Midbrain (tissue), 1 donor: ENCODE data around the gene KREMEN1.
A peak's percentile ranks its signal among the peaks of the same experiment; 100 is the strongest.

Experiments
- DNase-seq: peaks from one replicate; lab custom pipeline; 2025; lab: John Stamatoyannopoulos, UW

Gene KREMEN1

GRCh38 chr22:29048822-29049654 is 23.8 kb upstream of the KREMEN1 start:
- DNase-seq, result no peak

DNA sequence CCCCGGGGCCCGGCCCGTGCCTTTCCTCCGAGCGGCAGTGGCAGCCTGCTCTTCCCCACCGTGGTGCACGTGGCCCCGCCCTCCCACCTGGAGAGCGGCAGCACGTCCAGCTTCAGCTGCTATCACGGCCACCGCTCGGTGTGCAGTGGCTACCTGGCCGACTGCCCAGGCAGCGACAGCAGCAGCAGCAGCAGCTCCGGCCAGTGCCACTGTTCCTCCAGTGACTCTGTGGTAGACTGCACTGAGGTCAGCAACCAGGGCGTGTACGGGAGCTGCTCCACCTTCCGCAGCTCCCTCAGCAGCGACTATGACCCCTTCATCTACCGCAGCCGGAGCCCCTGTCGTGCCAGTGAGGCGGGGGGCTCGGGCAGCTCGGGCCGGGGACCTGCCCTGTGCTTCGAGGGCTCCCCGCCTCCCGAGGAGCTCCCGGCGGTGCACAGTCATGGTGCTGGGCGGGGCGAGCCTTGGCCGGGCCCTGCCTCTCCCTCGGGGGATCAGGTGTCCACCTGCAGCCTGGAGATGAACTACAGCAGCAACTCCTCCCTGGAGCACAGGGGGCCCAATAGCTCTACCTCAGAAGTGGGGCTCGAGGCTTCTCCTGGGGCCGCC is 23.1 kb upstream of the KREMEN1 start:
- no peak for DNase-seq

DNA sequence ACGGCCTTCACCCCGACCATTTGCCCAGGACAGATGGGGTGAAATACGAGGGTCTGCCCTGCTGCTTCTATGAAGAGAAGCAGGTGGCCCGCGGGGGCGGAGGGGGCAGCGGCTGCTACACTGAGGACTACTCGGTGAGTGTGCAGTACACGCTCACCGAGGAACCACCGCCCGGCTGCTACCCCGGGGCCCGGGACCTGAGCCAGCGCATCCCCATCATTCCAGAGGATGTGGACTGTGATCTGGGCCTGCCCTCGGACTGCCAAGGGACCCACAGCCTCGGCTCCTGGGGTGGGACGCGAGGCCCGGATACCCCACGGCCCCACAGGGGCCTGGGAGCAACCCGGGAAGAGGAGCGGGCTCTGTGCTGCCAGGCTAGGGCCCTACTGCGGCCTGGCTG is 22.4 kb upstream of the KREMEN1 start:
- DNase-seq, result no peak

GRCh38 chr22:29053048-29053702 is 19.7 kb upstream of the KREMEN1 start:
- DNase-seq, result no peak

DNA sequence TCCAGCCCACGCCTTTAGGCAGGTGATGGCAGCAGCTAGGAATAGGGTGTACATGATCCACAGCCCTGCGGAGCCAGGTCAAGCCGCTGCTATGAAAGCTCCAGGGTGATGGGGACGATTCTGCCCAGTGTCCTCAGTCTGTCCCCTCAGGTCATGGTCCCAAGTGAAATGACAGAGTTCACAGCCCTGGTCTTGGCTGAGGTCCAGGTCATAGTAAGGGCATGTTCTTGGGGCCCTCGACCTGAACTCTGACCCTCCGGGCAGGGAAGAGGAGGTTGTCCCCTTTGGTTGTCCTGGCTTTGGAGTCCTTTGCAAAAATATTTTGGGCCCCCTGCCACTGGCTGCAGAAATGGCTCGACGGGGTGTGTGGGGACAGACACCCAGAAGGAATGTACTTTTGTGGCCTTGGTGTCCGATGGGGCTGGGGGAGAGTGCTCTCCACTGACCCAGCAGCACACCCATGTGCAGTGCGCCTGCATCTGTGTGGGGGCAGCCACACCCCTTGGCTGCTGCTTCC is 18.5 kb upstream of the KREMEN1 start:
- DNase-seq, result no peak

DNA sequence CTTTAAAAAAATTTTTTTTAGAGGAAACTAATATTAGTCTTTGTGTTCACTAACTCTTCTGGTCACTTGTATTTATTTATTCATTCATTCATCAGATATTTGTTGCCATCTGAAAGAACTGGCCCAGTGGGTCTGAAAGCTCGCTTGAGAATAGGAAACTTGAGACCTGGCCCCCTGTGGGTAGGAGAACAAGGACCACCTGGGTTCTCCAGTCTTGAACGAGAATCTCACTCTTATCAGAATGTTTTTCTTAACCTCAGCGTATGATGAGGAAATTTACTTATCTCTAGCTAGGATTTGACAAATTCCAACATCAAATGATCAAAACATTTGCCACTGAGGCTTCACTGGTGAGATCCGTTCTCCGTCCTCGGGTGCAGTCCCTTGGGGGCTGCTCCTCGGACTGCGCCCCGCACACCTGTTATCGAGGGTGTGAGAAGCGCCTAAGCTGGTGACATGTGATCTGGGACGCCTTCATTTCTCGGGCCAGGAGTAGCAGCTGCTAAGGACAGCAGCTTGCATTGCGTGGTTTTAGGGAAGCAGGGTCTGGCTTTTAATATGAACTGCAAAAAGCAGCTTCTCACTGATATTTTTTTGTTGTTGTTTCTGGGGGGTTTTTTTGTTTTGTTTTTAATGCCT is 17.5 kb upstream of the KREMEN1 start:
- no peak for DNase-seq

- DNase-seq, result no peak
Measured at GRCh38 chr22:29056472-29056871, 16.4 kb upstream of the KREMEN1 start.

GRCh38 chr22:29060251-29060869 is 12.5 kb upstream of the KREMEN1 start:
- DNase-seq, result no peak

DNA sequence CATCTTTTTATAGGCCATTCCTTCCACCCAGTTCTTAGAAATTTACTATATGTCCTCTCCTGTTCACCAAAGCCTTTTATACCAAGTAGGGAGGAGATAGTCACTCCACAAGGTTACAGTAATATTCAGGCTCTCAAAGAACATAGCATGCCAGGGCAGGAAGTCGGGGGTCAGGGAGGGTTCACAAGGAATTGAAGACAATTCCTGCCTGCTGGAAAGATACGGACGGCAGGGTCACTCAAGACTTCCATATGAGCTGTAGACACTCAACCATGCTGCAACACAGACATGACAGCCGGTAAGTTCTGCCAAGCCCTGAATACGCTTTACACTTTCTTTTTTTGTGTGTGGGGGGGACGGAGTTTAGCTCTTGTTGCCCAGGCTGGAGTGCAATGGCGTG is 11.9 kb upstream of the KREMEN1 start:
- DNase-seq, result no peak

- DNase-seq, result no peak
Measured at GRCh38 chr22:29061773-29062172, 11.1 kb upstream of the KREMEN1 start, which contains the start of gene C22orf31. Gene C22orf31 (minus strand): TSS chr22:29061831. CDS start chr22:29061792, 39 bp downstream.

- no peak for DNase-seq
Measured at GRCh38 chr22:29062286-29062821, 10.5 kb upstream of the KREMEN1 start.

DNA sequence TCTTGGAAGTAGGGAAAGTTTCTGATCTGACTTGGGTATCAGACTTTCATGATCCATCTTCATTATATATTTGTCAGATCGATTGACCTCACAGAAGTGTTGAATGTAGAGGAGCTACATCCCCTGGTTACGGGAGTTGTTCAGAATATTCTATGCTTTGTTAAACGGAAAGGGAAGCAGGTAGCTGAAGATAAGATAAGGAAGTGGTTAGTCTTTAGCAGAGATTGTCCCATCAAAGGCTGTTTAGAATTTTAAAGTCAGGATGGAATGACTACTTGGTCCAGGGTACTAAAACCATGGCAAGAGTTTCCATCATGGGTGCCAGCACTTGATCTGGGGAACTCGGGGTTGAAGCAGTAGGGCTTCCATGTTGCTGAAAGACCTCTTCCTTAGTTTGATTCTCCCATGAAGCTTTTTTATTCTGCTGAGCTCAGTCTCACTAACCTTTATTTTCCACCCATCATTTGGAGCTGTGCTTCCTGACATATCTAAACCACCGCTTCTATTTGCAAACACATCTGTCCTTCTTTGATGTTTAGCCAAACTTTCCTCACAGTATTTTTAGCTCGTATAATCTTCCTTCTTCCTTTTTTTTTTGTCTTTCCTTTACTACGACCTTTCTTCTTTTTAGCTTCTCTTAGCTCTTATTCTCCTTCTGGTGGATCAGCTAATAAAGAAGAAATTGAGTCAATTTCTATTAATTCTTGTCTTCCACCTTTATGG is 7.2 kb upstream of the KREMEN1 start:
- DNase-seq, result no peak

DNA sequence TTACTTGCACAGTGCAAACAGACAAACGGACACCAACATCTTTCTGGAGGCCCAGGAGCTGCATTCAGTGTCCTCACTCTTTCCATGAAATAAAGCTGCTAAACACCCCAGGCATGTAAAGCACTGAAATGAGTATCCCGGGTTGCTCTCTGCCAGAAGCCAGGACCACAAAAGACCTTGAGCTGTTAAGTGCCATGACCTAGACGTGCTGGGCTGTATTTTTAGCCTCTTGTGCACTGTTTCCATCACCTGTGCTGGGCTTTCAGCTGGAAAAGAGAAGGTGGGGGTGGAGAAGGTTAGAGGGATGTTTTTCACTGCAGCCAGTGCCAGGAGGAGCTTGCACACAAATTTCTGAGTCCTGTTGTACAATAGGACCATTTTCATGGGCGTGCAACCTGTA is 3.4 kb upstream of the KREMEN1 start:
- no peak for DNase-seq

DNA sequence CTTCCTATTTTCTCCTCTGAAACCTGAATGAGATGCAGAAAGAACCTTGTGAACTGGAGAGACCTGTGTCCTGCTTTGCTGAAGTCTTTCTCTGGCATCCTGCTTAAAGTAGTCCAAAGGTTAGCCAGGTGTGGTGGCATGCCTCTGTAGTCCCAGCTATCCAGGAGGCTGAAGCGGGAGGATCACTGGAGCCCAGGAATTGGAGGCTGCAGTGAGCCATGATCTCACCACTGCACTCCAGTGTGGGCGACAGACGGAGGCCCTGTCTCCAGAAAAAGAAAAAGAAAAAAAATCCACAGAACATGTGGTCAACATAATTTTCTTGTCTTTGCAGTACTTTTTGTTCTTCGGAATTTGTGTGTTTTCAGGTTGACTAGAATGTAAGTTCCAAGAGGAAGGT is 2.3 kb upstream of the KREMEN1 start:
- DNase-seq, result no peak

DNA sequence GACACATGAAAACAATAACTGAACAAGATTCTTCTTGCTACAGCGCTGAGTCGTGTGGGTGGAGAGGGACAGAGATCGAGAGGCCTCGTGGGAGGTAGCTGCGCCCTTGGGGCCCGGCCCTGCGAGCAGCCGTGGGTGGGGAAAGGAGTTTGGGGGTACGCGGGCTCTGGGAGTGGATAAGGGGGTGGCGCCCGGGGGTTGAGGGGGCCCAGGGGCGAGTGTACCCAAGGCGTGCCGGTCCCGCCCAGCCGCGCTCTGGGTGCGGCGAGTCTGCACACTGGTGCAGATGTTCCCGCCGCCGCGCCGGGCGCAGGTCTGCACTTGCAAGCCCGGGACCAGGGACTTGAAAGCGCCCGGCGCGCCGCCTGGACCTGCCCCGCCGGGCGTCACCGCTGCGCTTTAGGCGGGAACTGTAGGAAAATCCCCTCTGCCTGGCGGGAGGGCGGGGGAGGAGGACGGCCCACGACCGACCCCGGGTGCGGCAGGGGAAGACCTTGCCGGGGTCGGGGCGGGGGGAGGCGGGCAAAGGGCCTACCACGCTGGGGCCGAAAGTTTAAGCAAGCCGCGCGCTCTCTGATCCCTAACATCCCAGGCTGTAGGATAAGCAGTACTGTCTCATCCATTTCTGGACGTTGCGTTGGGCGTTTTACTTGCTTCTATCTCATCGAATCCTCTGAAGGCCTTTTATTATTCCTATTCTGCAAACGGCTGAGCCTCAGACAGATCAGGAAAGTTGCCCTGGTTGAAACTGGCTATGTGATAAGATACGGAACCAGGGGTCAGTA is 1.4 kb upstream of the KREMEN1 start:
- DNase-seq, result no peak

DNA sequence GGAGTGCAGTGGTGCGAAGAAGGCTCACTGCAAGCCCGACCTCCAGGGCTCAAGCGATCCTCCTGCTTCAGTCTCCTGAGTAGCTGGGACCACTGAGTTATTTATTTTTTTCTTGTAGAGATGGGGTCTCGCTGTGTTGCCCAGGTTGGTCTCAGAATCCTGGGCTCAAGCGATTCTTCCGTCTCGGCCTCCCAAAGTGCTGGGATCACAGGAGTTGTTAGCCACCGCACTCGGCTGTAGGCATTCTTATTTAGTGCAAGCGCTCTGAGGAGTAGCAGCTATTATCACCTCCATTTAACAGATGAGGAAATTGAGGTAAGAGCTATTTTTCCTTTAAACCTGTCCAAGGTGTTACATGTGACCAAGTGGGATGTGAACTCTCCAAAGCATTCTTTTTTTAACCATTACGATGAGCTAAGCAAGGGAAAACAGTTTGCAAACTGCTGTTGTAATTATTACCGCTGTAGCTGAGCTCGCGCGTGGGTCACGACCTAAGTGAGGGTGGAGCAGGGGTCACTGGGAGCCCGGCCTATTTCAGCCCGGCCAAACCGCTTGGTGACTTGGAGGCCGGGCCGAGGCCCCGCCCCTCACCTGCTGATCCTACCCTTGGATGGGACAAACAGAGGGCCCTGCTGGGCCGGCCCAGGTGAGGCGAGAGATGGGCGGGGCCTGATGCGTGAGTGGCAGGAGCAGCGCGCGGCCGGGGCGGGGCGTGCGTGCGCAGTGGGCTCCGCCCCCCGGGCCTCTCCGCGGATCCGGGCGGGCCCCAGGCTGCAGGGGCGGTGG is 449 bp upstream of the KREMEN1 start:
- peak; percentile 74 for DNase-seq

GRCh38 chr22:29073618-29074275 is 912 bp downstream of the KREMEN1 start:
- DNase-seq, result peak; percentile 27

GRCh38 chr22:29074276-29074772 is 1.5 kb downstream of the KREMEN1 start:
- DNase-seq, result no peak
